Activated CD4-positive, alpha-beta T cell treated with anti-CD3 and anti-CD28 coated beads, Interleukin-2, amount 50 U/mL, for 4 hours (primary cell): ENCODE measurements around the gene BNIP5.

ENCODE experiments used
- DNase-seq, 2 experiments: peaks; one replicate each; pipeline ENCODE4 v3.0.0-alpha.2; 2020

BNIP5 gene

GRCh38 chr6:36320475-36320874, 16.2 kb downstream of the BNIP5 start:
- DNase-seq = no peak

GRCh38 chr6:36319821-36320220, 16.9 kb downstream of the BNIP5 start:
- no peak for DNase-seq

DNA sequence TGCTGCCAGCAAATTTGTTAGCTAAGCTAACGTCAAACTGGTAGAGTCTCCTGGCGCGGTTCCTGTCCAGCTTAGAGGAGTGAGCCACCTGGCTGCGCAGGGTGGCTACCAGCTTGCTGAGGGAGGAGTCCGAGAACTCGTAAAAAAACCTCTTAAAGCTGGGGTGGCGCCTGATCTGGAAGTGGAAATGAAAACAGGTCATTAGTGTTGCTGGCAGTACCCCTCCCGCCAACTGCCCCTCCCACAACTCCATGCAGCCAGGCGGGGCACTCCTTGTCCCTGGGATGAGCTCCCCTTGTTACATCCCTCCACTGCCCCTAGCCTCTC, 17.3 kb downstream of the BNIP5 start:
- no peak for DNase-seq

DNA sequence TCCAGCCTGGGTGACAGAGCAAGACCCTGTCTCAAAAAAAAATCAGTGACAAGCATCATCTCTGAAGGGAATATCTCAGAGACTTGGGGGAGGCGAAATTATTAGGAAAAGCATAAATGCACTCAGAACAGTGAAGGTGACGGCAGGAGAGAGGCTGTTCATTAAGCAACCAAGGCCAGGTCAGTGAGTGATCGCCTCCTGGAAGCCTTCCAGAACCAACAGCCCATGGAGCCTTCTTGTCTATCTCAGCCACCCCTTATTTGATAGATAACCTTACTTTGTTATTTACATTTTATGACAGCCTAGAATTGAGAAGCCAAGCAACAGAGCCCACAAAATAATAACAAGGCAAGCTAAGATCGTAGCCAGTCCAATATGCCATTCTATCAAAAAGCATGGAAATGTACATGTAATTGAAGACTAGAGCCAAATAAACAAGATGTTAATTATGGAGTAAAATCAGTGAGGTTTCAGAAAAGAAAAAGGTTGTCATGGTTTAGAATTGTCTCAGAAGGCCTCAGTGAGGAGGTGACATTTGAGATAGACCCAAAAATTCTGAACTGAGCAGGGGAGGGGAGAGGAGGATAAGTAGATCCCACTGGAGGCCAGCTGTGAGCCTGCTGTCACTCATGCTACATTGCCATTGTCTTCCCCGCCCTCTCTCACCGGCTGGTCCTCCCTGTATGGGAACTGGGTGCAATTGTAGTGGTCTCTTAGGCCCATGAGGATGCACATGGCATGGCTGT, 17.8 kb downstream of the BNIP5 start:
- DNase-seq = no peak

GRCh38 chr6:36317623-36318022, 19.1 kb downstream of the BNIP5 start:
- DNase-seq = no peak

GRCh38 chr6:36315921-36316320, 20.8 kb downstream of the BNIP5 start:
- DNase-seq = no peak

DNA sequence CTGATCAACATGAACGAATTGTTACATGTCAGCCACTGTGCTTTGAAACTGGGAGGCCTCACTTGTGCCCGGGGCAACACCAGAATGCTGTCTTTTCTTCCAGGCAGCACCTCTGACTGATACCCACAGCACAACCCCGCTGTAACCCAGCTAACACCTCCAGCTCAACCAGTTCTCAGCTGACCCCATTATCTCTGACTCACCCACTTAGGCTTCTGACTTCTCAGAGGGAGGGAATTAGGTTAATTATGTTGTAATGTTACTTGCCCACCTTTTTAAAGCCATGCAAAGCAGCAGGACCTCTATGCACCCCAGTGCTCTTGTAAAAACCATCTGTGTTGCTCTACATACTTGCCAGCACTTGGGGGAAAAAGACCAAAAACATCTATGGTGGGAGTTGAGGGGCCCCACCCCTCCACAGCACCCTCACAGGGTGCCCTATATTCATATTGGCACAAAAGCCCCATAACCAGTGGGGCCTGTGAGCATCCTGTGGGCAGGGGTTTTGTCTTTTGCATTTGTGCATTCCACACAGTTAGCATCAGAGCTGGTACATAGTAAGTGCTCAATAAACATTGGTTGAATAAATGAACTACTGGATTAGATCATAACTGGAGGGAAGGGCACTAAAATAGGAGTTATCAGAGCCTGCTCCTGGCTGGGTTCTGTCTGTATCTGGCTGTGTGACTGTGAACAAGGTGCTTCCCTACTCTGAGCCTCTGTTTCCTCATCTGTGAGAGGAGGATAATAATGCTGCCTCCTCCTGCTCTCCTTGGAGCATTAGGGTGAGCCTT, 22.3 kb downstream of the BNIP5 start:
- no peak for DNase-seq

- no peak for DNase-seq
These were observed 23.1 kb downstream of the BNIP5 start for GRCh38 chr6:36313649-36313936.

DNA sequence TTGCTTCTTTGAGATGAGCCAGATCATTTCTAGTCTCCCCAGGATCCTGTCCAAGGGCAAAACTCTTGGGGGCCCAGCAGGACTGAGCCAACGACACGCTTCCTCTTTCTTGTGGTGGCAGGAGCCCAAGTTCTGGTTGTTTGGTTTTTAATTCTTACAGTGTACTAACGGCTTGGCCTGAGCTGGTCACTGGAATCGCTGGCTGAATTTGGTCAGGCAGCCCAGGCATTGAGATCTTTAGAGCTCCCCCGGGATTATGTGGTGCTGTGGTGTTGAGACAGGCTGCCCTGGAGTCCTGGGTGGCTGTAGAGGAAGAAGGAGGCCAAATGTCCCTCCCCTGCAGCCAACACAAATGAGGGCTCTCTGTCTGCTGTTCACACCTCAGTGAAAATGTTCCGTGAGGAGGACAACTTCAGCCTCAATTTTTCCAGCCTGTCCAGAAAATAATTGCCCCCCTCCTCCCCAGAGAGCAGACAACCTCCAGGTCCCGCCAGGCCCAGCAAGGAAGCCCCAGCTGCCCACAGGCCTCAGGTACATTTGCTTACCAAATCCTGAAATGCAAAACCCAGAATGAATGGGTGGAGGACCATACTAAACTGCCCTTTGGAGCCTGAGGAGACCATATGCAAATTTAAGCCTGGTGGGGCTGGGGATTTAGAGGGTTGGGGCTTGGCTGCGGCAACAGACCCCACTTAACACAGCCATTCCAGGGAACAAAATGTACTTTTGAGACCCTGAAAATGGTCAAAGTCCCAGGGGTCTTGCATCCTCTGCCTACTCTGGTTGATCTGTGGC, 23.6 kb downstream of the BNIP5 start:
- DNase-seq = no peak

GRCh38 chr6:36309900-36310299, 26.8 kb downstream of the BNIP5 start:
- DNase-seq = no peak

DNA sequence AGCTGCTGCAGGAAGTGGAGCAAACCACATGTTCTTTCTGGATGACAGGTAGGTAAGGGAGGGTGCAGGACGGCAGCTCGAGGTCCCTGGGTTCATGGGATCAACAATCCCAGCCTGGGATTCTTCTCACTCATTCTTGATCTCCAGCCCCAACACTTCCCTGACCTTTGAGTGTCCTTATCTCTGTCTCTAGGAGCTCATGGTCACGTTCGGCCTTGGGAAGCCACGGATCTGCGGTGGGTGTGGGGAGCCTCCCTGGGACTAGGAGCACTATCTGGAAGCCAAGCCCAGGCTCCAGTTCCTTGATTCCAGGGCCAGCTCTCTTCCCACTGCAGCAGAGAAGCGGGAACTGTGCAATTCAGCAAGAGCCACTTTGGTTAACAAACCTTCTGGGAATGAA, 27.5 kb downstream of the BNIP5 start:
- DNase-seq = no peak

- no peak for DNase-seq
These were observed 28.2 kb downstream of the BNIP5 start for GRCh38 chr6:36308514-36308913.

GRCh38 chr6:36306375-36306774, 30.3 kb downstream of the BNIP5 start:
- DNase-seq = no peak

GRCh38 chr6:36305885-36306284, 30.8 kb downstream of the BNIP5 start:
- DNase-seq = no peak

DNA sequence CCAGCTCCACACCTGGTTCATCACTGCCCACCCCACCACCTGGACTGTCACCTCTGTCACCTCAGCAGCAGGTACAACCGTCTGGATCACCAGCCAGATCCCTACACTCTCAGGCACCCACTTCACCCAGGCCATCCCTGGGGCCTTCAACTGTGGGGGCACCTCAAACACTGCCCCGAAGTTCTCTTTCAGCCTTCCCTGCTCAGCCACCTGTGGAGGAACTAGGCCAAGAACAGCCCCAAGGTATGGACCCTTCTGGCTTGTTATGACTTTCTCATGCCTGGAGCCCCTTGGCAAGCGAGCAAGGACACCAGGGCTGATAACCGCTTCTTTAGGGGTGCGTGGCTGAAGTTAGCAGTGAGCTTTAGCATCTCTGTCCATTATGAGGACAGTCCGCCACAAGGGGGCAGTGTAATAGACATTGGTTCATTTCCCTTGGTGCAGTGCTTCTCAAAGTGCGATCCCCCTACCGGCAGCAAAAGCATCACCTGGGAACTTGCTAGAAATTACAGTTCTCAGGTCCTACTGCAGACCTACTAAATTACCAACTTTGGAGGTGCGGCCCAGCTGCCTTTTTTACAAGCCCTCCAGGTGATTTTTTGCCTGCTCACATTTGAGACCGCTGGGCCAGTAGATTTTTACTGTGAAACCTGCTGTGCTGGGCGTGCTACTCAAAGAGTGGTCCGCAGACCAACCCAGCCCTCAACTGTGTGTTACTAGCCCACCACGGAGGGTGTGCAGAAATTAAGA, 34.3 kb downstream of the BNIP5 start:
- peak; percentile 93 to 96 for DNase-seq

- DNase-seq = no peak
These were observed 34.9 kb downstream of the BNIP5 start for GRCh38 chr6:36301781-36302180.

DNA sequence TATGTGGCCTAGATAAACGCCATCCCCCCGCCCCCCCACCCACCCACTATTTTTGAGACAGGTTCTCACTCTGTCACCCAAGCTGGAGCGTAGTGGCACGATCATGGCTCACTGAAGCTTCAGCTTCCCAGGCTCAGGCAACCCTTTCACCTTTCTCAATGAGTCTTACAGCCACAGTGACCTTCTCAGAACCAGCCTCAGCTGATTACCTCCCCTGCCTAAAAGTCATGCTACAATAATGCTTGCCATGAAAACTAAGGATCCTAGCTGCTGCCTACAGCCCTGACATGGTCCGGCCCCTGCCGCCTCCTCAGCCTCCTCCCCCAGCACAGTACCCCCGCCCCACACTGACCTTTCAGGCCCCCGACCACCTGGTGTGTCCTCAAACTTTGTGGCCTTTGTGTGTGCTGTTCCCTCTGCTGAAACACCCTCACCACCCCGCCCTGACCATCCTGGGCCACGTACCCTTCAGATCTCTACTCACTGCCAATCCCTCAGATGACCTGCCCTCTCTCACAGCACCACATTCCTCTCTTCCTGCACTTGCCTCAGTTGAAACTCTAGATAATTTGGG, 35.5 kb downstream of the BNIP5 start:
- no peak for DNase-seq

DNA sequence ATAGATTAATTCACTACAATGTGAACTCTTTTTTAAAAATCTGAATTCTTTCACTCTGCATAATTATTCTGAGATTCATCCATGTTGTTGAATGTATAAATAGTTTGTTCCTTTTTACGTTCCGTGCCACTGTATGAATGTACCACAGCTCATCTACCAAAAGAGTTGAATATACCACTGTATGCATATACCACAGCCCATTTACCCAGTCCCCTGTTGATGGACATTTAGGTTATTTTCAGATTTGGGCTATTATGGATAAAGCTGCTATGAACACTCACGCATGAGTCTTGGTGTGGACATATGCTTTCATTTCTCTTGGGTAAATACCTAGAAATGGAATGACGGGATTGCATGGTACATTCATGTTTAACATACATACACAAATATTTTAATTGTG, 38.7 kb downstream of the BNIP5 start:
- no peak for DNase-seq

- DNase-seq = no peak
These were observed 39.2 kb downstream of the BNIP5 start for GRCh38 chr6:36297511-36297910.

GRCh38 chr6:36297051-36297450, 39.6 kb downstream of the BNIP5 start:
- DNase-seq = no peak

DNA sequence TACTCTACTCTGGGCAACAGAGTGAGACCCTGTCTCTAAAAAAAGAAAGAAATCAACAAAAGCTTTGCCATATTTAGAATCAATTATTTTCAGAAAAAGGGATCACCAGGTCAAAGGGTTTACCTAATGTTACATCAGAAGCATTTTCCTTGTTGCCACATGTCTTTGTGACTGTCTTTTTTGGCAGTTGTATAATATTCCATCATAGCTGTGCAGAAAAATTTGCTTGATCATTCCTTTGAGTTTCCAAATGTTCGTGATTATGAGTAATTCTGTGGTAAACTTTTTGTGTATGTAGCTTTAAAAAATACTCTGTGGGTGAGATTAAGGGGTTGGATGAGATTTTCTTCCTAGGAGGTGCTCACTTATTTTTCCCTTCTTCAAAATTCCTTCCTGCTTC, 40.4 kb downstream of the BNIP5 start:
- DNase-seq = no peak

- DNase-seq = no peak
These were observed 44.5 kb downstream of the BNIP5 start for GRCh38 chr6:36292170-36292569.
